HCT116 (cell line): ENCODE results near the gene HOXA7. TPM values are rescaled to one million over a fixed set of nuclear protein-coding genes. Genes with fewer than 3 reads are reported as not detected.

Source experiments
- ATAC-seq: fragments of 200-7000 bp; cut with Tn5 transposase; 2 replicates; pipeline ENCODE4 v1.9.1; 2020; ENCODE audit warnings: mild to moderate bottlenecking, moderate library complexity
- BruUV-seq: library from RNA; stranded (reverse); fragments of 400-500 nt; replicated peaks from 2 replicates; lab custom pipeline; 2021; lab: Mats Ljungman, UMichigan
- CTCF ChIA-PET: fragments of 300-600 bp; sonication (Branson Sonifier 250); formaldehyde crosslinking; loops from one replicate; lab custom pipeline; 2021; ENCODE audit warnings: antibody characterized with exemption; lab: Charles Lee
- POLR2A ChIA-PET: fragments of 300-600, 350-600 bp; sonication (Branson Sonifier 250); formaldehyde crosslinking; loops from one replicate; lab custom pipeline; 2021; ENCODE audit warnings: antibody characterized with exemption; lab: Charles Lee
- RAD21 ChIA-PET, 2 experiments: fragments of 300-600 bp; sonication (Branson Sonifier 250); formaldehyde crosslinking; loops; one replicate each; lab custom pipeline; 2023; ENCODE audit warnings: low total read pairs in 2 of 2; ENCODE audit not compliant: uncharacterized antibody in 2 of 2, unreplicated experiment in 2 of 2, low non-redundant PET in 1 of 2; lab: Charles Lee
- DNase-seq: peaks from one replicate; pipeline ENCODE4 v3.0.0-alpha.2; 2010; ENCODE audit warnings: low read depth, low spot score
- H2AFZ ChIP-seq: fragments of 200-600 bp; shearing (Covaris generic), sonication (generic); 2 replicates; pipeline ENCODE4 v1.6.1; 2017; ENCODE audit warnings: low read depth, mixed run types, mixed read lengths, antibody characterized with exemption, low read length; ENCODE audit not compliant: poor library complexity, severe bottlenecking
- H3K27ac ChIP-seq: 2 replicates; pipeline ENCODE4 v1.5.1; 2012; ENCODE audit warnings: low read depth, low read length
- H3K27me3 ChIP-seq: fragments of 200-600 bp; sonication (generic); 2 replicates; pipeline ENCODE4 v1.6.1; 2016; ENCODE audit warnings: mixed run types, low read length, mixed read lengths; ENCODE audit not compliant: insufficient read depth
- H3K36me3 ChIP-seq, 2 experiments: fragments of 200-500 bp in 1 of 2; fragments of 200-600 bp in 1 of 2; sonication (Bioruptor generic) in 1 of 2; sonication (generic) in 1 of 2; 2 replicates each; pipeline versions ENCODE4 v1.5.1 to v1.6.1; 2014 to 2016; ENCODE audit warnings: low read length in 2 of 2, inconsistent platforms in 1 of 2, mixed read lengths in 1 of 2, mixed run types in 1 of 2; ENCODE audit not compliant: insufficient read depth in 2 of 2, control insufficient read depth in 1 of 2
- H3K4me1 ChIP-seq, 2 experiments: fragments of 200-600 bp in 1 of 2; sonication (generic) in 1 of 2; 2 replicates each; pipeline versions ENCODE4 v1.5.1 to v1.6.1; 2012 to 2017; ENCODE audit warnings: low read length in 2 of 2, inconsistent platforms in 1 of 2, mild to moderate bottlenecking in 1 of 2, mixed read lengths in 1 of 2, mixed run types in 1 of 2, moderate library complexity in 1 of 2; ENCODE audit not compliant: insufficient read depth in 2 of 2, control insufficient read depth in 1 of 2
- H3K4me2 ChIP-seq: fragments of 200-600 bp; sonication (generic); 2 replicates; pipeline ENCODE4 v1.6.1; 2017; ENCODE audit warnings: mixed run types, low read length, mixed read lengths
- H3K4me3 ChIP-seq, 2 experiments: fragments of 200-600 bp in 1 of 2; sonication (generic) in 1 of 2; replicated peaks in 1 of 2; 2 replicates each; pipeline ENCODE4 v1.5.1; 2011 to 2016; ENCODE audit warnings: low read length in 2 of 2, control low read depth in 1 of 2, low read depth in 1 of 2, mild to moderate bottlenecking in 1 of 2, mixed read lengths in 1 of 2, mixed run types in 1 of 2
- H3K79me2 ChIP-seq: fragments of 200-600 bp; sonication (generic); 2 replicates; pipeline ENCODE4 v1.6.1; 2017; ENCODE audit warnings: mild to moderate bottlenecking, mixed run types, low read length, moderate library complexity, mixed read lengths; ENCODE audit not compliant: insufficient read depth
- H3K9ac ChIP-seq: fragments of 200-600 bp; sonication (generic); 2 replicates; pipeline ENCODE4 v1.6.1; 2016; ENCODE audit warnings: low read length, mixed read lengths
- H3K9me2 ChIP-seq: fragments of 200-600 bp; sonication (generic), shearing (Covaris generic); 2 replicates; pipeline ENCODE4 v1.6.1; 2017; ENCODE audit warnings: mixed run types, mild to moderate bottlenecking, moderate library complexity; ENCODE audit not compliant: insufficient read depth
- H3K9me3 ChIP-seq, 2 experiments: fragments of 200-500 bp in 1 of 2; fragments of 200-600 bp in 1 of 2; sonication (Bioruptor generic) in 1 of 2; sonication (generic) in 1 of 2; 2 replicates each; pipeline ENCODE4 v1.6.1; 2014 to 2017; ENCODE audit warnings: low read length in 2 of 2, mixed read lengths in 2 of 2, inconsistent platforms in 1 of 2, low read depth in 1 of 2, mild to moderate bottlenecking in 1 of 2, mixed run types in 1 of 2, moderate library complexity in 1 of 2; ENCODE audit not compliant: control insufficient read depth in 1 of 2, insufficient read depth in 1 of 2
- H4K20me1 ChIP-seq: fragments of 200-600 bp; sonication (generic), shearing (Covaris generic); 2 replicates; pipeline ENCODE4 v1.6.1; 2017; ENCODE audit warnings: mixed run types, mild to moderate bottlenecking, moderate library complexity; ENCODE audit not compliant: insufficient read depth
- ELF1 ChIP-seq: IDR thresholded peaks from 2 replicates; pipeline ENCODE4 v1.6.1; 2012; ENCODE audit warnings: low read depth, borderline replicate concordance
- EZH2 ChIP-seq: fragments of 200-600 bp; sonication (generic); IDR thresholded peaks from 2 replicates; pipeline ENCODE4 v1.6.1; 2017; ENCODE audit warnings: antibody characterized with exemption, mixed run types
- POLR2A ChIP-seq: IDR thresholded peaks from 2 replicates; pipeline ENCODE4 v1.7.0; 2011; ENCODE audit warnings: borderline replicate concordance; ENCODE audit not compliant: insufficient read depth, insufficient read length; ENCODE audit errors: extremely low read depth
- POLR2AphosphoS5 ChIP-seq: IDR thresholded peaks from 2 replicates; pipeline ENCODE4 v1.6.1; 2011; ENCODE audit warnings: mild to moderate bottlenecking, low read depth, low read length, moderate library complexity
- RAD21 ChIP-seq: IDR thresholded peaks from 2 replicates; pipeline ENCODE4 v1.6.1; 2012; ENCODE audit warnings: low read depth, mild to moderate bottlenecking
- SIN3A ChIP-seq: IDR thresholded peaks from 2 replicates; pipeline ENCODE4 v1.6.1; 2012; ENCODE audit warnings: low read depth
- SRF ChIP-seq: IDR thresholded peaks from 2 replicates; pipeline ENCODE4 v1.6.1; 2012; ENCODE audit warnings: low read depth
- ZFX ChIP-seq: fragments of 450-650 bp; IDR thresholded peaks from 2 replicates; pipeline ENCODE4 v1.6.1; 2017
- intact Hi-C: fragments of 100-400 bp; cut with micrococcal nuclease; formaldehyde crosslinking; loops from 2 replicates; pipeline ENCODE4 v1.10.0; 2022
- total RNA-seq: library from RNA; stranded (reverse); gene quantifications from one replicate; pipeline ENCODE4 v1.2.1, GENCODE V29; 2021; ENCODE audit not compliant: unreplicated experiment
- TF ChIP-seq, protein P1 (sequence below): IDR thresholded peaks from 2 replicates; pipeline ENCODE4 v1.6.1; 2011; ENCODE audit warnings: mild to moderate bottlenecking, low read length, moderate library complexity; ENCODE audit not compliant: insufficient replicate concordance; ENCODE audit errors: extremely low read depth

Gene HOXA7
- total RNA-seq, 1 experiment from 2014 or later: 15.0 TPM

DNA sequence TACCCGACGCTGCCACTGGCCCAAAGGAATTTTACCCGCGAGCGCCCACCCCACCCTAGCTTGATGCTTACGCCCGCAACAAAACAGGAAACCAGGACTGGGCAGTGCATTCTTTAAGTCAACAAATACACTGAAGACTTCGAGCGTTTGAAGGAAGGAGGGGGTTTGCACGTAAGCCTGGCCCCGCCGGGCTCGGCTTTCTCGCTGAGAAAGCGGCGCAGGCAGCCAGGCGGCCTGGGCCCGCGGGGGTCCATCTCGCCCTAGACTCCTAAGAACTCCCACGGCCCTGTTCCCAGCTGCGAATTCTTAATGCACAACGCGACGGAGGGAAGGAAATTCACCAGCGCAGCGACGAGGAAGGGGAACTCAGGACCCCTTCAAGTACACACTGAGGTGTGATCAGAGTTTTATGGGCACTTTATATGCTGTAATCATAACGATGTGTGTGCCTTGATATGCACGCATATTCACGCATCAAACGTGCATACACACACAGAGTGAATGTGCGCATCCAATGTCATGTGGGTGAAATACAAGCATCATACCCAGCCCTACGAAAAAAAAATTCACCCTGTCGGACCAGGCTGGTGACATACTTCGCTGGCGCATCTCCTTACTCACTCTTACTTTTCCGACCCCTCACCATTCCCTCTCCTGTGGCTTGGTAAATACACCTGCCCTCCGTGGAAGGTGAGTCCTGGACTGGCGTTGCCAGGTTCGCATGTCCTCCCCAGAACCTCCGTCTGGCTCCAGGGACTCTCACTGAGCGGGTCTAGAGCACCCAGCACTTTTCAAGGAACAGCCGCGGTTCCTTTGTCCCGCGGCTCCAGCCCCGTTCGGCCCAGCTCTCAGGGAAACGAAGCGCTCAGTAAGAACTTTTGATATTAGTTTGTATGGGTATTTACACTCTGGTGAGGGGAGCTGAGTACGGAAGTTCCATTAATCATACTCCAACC is 49.1 kb upstream of the HOXA7 start:
- Histone ChIP-seq H3K36me3 (no peaks in the 10 kb centered on the region), H3K79me2 (no peaks in the 10 kb centered on the region), H2AFZ (no peak overlapping the region), H3K4me2 (no peak overlapping the region), H3K9ac (no peak overlapping the region), H3K27me3 (no peaks in the 10 kb centered on the region)
- intact Hi-C loops: no loop called here
- RAD21 ChIA-PET: no interaction called here
- TF ChIP-seq POLR2A (no peak), SIN3A (no peak), RAD21 (no peak), POLR2AphosphoS5 (no peak), ZFX (no peak), EZH2 (no peak), ELF1 (no peak), SRF (no peak)
- TF ChIP-seq, protein P1, sequence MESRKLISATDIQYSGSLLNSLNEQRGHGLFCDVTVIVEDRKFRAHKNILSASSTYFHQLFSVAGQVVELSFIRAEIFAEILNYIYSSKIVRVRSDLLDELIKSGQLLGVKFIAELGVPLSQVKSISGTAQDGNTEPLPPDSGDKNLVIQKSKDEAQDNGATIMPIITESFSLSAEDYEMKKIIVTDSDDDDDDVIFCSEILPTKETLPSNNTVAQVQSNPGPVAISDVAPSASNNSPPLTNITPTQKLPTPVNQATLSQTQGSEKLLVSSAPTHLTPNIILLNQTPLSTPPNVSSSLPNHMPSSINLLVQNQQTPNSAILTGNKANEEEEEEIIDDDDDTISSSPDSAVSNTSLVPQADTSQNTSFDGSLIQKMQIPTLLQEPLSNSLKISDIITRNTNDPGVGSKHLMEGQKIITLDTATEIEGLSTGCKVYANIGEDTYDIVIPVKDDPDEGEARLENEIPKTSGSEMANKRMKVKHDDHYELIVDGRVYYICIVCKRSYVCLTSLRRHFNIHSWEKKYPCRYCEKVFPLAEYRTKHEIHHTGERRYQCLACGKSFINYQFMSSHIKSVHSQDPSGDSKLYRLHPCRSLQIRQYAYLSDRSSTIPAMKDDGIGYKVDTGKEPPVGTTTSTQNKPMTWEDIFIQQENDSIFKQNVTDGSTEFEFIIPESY: no peak
- TF ChIP-seq, all 23 proteins: peak for 0
- Histone ChIP-seq H4K20me1 (no peaks in the 10 kb centered on the region), H3K4me3 (no peak overlapping the region), H3K9me3 (no peaks in the 10 kb centered on the region), H3K4me1 (peaks cover 1 to 19% of the 10 kb centered on the region in 2 experiments; a peak in 3 of 4 replicates), H3K27ac (no peak overlapping the region), H3K9me2 (no peaks in the 10 kb centered on the region)
- ChIA-PET POLR2A (no interaction called here), CTCF (no interaction called here)
- DNase-seq (no peak), ATAC-seq (no peak)
- BruUV-seq: no TSS peak
